Neural progenitor cell (in vitro differentiated cells): ENCODE data around the gene GNL1.

Experiments
- EZH2 ChIP-seq: fragments of 200-600 bp; sonication (generic); IDR thresholded peaks from 2 replicates; pipeline ENCODE4 v1.6.1; 2017; ENCODE audit warnings: antibody characterized with exemption, mild to moderate bottlenecking, moderate library complexity
- TF ChIP-seq, protein P1 (sequence below): fragments of 200-600 bp; sonication (generic); IDR thresholded peaks from 2 replicates; pipeline ENCODE4 v1.5.1; 2017; ENCODE audit warnings: antibody characterized with exemption, mild to moderate bottlenecking

DNA sequence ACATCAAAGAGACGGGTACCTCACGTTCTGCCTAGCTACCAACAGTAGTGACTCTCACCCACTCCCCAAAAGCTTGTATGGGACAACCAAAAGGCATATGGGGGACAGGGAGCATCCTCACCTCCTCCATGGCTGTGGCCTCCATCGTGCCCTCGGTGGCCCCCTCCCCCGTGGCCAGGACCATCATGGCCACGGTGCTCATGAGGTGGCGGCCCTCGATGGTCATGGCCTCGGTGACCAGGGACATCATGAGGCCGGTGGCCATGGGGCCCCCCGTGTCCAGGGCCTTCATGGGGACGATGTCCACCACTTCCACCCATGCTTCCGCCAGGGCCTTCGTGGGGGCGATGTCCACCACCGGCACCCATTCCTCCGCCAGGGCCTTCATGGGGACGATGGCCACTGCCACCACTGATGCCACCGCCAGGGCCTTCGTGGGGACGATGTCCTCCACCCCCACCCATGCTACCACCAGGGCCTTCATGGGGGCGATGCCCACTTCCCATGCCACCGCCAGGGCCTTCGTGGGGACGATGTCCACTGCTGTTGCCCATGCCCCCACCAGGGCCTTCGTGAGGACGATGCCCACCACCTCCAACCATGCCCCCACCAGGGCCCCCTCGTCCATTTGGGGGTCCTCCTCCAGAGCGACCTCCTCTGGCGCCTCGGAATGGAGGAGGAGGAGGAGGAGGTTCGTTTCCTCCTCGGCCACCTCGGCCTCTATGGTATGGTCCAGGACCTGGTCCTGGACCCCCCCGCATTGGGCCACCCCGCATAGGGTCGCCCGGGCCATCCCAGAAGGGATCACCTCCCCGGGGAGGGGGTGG, 45.7 kb upstream of the GNL1 start:
- no peak for TF ChIP-seq EZH2
- TF ChIP-seq, protein P1, sequence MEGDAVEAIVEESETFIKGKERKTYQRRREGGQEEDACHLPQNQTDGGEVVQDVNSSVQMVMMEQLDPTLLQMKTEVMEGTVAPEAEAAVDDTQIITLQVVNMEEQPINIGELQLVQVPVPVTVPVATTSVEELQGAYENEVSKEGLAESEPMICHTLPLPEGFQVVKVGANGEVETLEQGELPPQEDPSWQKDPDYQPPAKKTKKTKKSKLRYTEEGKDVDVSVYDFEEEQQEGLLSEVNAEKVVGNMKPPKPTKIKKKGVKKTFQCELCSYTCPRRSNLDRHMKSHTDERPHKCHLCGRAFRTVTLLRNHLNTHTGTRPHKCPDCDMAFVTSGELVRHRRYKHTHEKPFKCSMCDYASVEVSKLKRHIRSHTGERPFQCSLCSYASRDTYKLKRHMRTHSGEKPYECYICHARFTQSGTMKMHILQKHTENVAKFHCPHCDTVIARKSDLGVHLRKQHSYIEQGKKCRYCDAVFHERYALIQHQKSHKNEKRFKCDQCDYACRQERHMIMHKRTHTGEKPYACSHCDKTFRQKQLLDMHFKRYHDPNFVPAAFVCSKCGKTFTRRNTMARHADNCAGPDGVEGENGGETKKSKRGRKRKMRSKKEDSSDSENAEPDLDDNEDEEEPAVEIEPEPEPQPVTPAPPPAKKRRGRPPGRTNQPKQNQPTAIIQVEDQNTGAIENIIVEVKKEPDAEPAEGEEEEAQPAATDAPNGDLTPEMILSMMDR = no peak
